Activated CD8-positive, alpha-beta memory T cell treated with anti-CD3 and anti-CD28 coated beads for 48 hours (primary cell): ENCODE results near the gene FAM24B.

ENCODE experiments used
- DNase-seq, 3 experiments: peaks; one replicate each; pipeline ENCODE4 v3.0.0-alpha.2; 2020; ENCODE audit warnings: low read depth in 2 of 3, low spot score in 2 of 3

The FAM24B gene

DNA sequence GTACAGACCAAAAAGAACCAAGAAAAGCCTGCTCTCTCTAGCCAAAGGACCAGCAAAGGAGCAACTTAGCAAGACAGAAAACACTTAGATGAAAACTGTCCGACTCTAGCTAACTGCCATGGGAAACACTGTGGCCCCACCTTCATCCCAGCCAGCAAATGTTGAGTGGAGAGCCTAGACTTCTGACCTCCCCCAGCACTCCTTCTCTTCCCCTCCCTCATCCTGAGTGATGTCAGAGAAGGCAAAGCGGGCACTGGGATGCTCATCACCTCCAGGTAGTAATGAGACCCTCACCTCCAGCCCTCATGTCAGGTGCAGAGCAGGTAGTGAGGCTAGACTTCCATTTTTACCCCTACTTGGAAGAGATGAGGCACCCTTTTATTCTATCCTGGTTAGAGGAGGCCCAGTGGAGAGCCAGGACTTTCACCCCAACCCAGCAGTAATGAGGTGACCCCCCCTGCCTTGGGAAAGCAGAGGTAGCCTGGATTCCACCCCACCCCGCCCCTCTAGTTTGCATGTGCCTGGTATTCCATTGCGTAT, 50.6 kb downstream of the FAM24B start:
- DNase-seq: no peak

DNA sequence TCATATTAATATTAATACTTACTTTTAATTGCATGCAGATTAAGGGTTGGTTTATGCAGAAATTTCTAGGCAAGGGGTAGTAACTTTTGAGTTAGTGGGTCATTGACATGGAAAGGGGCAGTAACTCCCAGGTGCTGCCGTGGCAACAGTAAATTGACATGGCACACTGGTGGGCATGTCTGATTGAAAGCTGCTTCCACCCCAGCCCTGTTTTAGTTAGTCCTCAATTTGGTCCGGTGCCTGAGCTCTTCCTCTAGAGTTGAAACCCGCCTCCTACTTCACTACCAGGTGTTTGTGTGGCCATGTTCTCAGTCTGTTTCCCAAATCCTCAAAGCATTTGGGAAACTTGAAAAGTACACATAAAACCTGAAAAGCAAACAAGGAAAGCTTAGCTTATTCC, 52.1 kb downstream of the FAM24B start:
- no peak for DNase-seq

GRCh38 chr10:122822973-122823690, 56.2 kb downstream of the FAM24B start:
- DNase-seq: no peak

DNA sequence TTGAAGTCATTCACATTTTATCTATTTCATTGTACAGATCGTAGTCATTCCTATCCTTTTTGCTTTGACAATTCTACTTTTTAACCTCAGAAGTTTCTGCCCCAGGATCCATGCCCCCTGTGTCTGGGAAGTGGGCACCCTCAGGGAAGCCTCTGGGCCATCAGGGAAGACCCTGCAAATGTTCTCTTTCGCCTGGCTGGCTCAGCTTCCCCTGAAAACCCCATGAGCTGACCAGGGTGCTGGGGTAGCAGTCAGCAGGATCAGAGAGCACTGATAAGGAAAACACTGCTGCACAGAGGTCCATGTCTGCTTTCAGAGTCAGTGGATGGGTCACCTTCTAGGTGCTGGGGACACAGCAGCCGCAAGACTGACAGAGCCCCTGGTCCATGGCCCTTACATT, 57.6 kb downstream of the FAM24B start:
- DNase-seq: no peak

DNA sequence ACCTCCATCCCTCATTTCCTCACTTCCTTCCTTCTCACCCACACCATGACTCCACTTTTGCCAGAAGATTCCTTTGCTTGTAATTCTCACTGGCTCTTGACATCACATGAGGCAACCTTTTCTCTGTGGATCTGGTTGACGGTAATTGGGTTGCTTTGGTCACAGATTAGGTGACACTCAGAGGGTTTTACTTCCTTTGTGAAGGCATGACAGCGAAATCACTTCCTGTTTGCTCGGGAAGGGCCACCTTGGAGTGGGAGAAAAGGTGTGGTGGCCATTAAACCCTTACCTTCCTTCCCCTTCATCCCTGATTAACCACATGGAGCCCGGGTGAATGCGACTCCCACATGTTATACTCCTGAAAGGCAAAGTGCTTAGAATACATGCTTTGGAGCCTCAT, 63.9 kb downstream of the FAM24B start:
- DNase-seq: no peak

DNA sequence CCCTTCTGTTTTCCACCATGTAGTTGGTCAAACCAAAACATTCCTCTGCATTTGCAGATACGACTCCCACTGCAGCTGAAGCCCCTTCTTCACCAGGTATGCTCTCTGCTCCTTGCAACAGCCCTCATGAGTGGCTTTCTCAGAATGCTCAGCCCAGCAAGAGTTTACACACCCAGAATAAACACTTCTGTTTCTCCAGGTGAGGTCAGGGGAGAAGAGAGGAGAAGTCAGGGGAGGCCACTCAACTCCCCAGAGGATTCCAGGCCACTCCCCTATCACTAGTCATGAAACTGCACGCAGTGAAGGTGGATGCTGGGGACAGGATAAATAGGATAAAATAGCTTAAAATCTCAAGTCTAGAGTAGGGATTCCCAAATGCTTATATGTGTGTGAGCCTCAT, 64.9 kb downstream of the FAM24B start:
- DNase-seq: no peak

- DNase-seq: no peak
Observed at GRCh38 chr10:122812751-122813150, 66.6 kb downstream of the FAM24B start.

DNA sequence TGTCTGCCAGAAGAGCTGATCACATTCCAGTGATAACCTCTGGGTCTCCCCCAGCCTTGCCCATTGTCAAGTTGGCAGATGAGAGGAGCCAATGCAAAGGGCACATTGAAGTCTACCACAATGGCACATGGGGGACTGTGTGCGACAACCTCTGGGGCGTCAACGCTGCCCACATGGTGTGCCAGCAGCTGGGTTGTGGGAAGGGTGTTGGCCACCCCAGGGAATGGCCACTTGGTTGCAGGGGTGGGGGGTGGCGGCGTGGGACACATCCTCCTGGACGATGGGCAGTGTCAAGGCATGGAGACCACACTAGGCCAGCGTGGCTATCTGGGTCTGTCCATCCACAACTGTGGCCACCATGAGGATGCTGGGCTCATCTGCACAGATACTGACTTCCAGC, 77.1 kb downstream of the FAM24B start:
- DNase-seq: no peak
